Motor neuron (in vitro differentiated cells): ENCODE data around the gene RPS21. TPM values are rescaled to one million over a fixed set of nuclear protein-coding genes. Genes with fewer than 3 reads are reported as not detected.

Experiments
- ATAC-seq, 8 experiments: fragments of 200-7000 bp; cut with Tn5 transposase; replicated peaks in 6 of 8; 2 replicates each; pipeline ENCODE4 v1.8.0; 2021; ENCODE audit warnings: mild to moderate bottlenecking in 8 of 8, moderate library complexity in 8 of 8
- H3K27ac ChIP-seq, 2 donors: fragments of 250-450 bp; sonication (Bioruptor Pico); 2 replicates each; pipeline ENCODE4 v1.9.0; 2021; ENCODE audit warnings: antibody characterized with exemption in 2 of 2, mild to moderate bottlenecking in 2 of 2, moderate library complexity in 1 of 2
- H3K4me1 ChIP-seq, 2 donors: fragments of 250-450 bp; sonication (Bioruptor Pico); replicated peaks in 1 of 2; 2 replicates each; pipeline ENCODE4 v1.6.1; 2021; ENCODE audit warnings: antibody characterized with exemption in 2 of 2, mild to moderate bottlenecking in 2 of 2, moderate library complexity in 1 of 2
- H3K4me3 ChIP-seq, 5 donors: fragments of 250-450 bp; sonication (Bioruptor Pico); 2 replicates each; pipeline ENCODE4 v1.9.0; 2021; ENCODE audit warnings: antibody characterized with exemption in 5 of 5, mild to moderate bottlenecking in 5 of 5, moderate library complexity in 4 of 5
- WGBS, 10 experiments: fragments of 450-650 bp; shearing (Covaris generic); methylation state at CpG; one replicate each; pipeline ENCODE4 v1.0.0; 2022; 5-methylcytosine and 5-hydroxymethylcytosine counted together
- in situ Hi-C, 9 experiments: fragments of 400-800 bp; cut with MboI; loops; one replicate each; pipeline ENCODE4 v1.15.0; 2021; ENCODE audit warnings: low sequenced_read_pairs in 9 of 9, low pct_unique_long_range_greater_than_20kb in 2 of 9; ENCODE audit not compliant: unreplicated experiment in 9 of 9
- total RNA-seq, 8 experiments: library from RNA; unstranded; fragments of 300-600 nt; gene quantifications; 2 replicates each; pipeline versions ENCODE4 v1.2.3 to v1.2.4, GENCODE V29; 2022

RPS21 gene
- total RNA-seq, 8 experiments from 2014 or later, result 960 to 3,776 (median 2,338) TPM

GRCh38 chr20:62409086-62409853, 22.4 kb downstream of the RPS21 start:
- 71 to 86% (median 79%) methylated on average over 2 to 8 of the region's 12 CpGs; no CpG with 5 or more reads in 5 of the 10 experiments for WGBS, 10 experiments
- no peak overlapping the region for H3K27ac ChIP-seq
- H3K4me3 ChIP-seq, result no peak overlapping the region
- no peak for ATAC-seq
- peaks cover 20 to 23% of the 10 kb centered on the region in 2 donors for H3K4me1 ChIP-seq
- in situ Hi-C loops, result loop anchor here in 2 of 9 experiments (25.0 kb wide), 1 partner anchor 203 kb away; no protein-coding TSS in a partner anchor

GRCh38 chr20:62409931-62410745, 23.2 kb downstream of the RPS21 start:
- ATAC-seq, result peak; percentile 2 to 41 (median 34)

GRCh38 chr20:62410746-62411478, 24.0 kb downstream of the RPS21 start:
- in situ Hi-C loops, result loop anchor here in 3 of 9 experiments (10.0 to 25.0 kb wide), 2 partner anchors 201 to 204 kb away; no protein-coding TSS in a partner anchor
- WGBS, 10 experiments, result 0 to 100% (median 58%) methylated on average over 1 to 7 of the region's 19 CpGs; no CpG with 5 or more reads in 6 of the 10 experiments
- Histone ChIP-seq H3K4me1 (peaks cover 12 to 17% of the 10 kb centered on the region in 2 donors), H3K4me3 (no peak overlapping the region), H3K27ac (no peak overlapping the region)
- no peak for ATAC-seq

More at GRCh38 chr20:62409931-62410745, 23.2 kb downstream of the RPS21 start:
- peaks cover 18 to 23% of the 10 kb centered on the region in 2 donors for H3K4me1 ChIP-seq
- in situ Hi-C loops, result loop anchor here in 3 of 9 experiments (10.0 to 25.0 kb wide), 2 partner anchors 202 to 205 kb away; no protein-coding TSS in a partner anchor
- no peak overlapping the region for H3K4me3 ChIP-seq
- 0 to 31% (median 10%) methylated on average over 2 to 11 of the region's 30 CpGs; no CpG with 5 or more reads in 5 of the 10 experiments for WGBS, 10 experiments
- no peak overlapping the region for H3K27ac ChIP-seq

DNA sequence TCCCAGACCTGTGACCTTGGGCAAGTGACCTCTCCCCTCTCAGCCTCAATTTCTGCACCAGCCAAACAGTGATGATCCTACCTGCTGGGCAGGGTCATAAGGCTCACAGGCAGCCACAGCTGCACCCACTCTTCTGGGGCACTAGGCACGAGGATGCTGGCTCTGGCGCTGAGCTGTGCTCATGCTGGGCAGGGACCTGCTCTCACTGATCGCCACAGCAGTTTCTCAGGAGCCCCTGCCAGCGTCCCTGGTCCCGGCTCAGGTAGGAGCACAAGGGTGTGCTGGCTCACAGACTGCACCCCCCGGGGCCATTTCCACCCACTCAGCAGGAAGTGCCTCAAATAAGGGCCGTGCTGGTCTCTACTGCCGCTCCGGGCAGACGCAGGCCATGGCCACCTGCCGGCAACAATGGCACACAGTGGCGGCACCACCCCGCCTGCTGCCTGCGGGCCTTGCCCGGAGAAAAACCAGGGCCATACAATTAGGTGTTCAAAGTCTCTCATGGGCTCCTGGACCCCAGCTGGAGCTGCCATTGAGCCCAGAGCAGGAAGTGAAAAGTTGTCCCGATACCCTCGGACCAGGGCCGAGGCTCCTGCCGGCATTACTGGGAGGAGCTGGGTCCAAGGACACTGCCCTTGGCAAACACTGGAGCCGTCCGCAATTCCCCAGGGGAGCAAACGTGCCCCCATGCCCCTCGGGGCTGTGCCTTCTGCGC, 24.7 kb downstream of the RPS21 start:
- H3K27ac ChIP-seq, result no peak overlapping the region
- in situ Hi-C loops, result loop anchor here in 3 of 9 experiments (10.0 to 25.0 kb wide), 2 partner anchors 201 to 203 kb away; no protein-coding TSS in a partner anchor
- WGBS, 10 experiments, result 0 to 100% (median 84%) methylated on average over 1 to 8 of the region's 24 CpGs; no CpG with 5 or more reads in 4 of the 10 experiments
- ATAC-seq, result no peak
- H3K4me3 ChIP-seq, result no peak overlapping the region
- H3K4me1 ChIP-seq, result peaks cover 8 to 18% of the 10 kb centered on the region in 2 donors

GRCh38 chr20:62412194-62413024, 25.5 kb downstream of the RPS21 start:
- 30 to 93% (median 78%) methylated on average over 2 to 8 of the region's 22 CpGs; no CpG with 5 or more reads in 2 of the 10 experiments for WGBS, 10 experiments
- in situ Hi-C loops, result loop anchor here in 3 of 9 experiments (10.0 to 25.0 kb wide), 2 partner anchors 200 to 202 kb away; no protein-coding TSS in a partner anchor
- Histone ChIP-seq H3K27ac (no peak overlapping the region), H3K4me1 (peaks cover 8 to 17% of the 10 kb centered on the region in 2 donors), H3K4me3 (no peak overlapping the region)
- no peak for ATAC-seq

- in situ Hi-C loops, result loop anchor here in 3 of 9 experiments (10.0 to 25.0 kb wide), 2 partner anchors 199 to 202 kb away; no protein-coding TSS in a partner anchor
- 47 to 100% (median 80%) methylated on average over 1 to 2 of the region's 11 CpGs; no CpG with 5 or more reads in 7 of the 10 experiments for WGBS, 10 experiments
- no peak overlapping the region for H3K27ac ChIP-seq
- no peak for ATAC-seq
- H3K4me3 ChIP-seq, result no peak overlapping the region
- H3K4me1 ChIP-seq, result peaks cover 8 to 14% of the 10 kb centered on the region in 2 donors
Measured at GRCh38 chr20:62413025-62413570, 26.2 kb downstream of the RPS21 start.

DNA sequence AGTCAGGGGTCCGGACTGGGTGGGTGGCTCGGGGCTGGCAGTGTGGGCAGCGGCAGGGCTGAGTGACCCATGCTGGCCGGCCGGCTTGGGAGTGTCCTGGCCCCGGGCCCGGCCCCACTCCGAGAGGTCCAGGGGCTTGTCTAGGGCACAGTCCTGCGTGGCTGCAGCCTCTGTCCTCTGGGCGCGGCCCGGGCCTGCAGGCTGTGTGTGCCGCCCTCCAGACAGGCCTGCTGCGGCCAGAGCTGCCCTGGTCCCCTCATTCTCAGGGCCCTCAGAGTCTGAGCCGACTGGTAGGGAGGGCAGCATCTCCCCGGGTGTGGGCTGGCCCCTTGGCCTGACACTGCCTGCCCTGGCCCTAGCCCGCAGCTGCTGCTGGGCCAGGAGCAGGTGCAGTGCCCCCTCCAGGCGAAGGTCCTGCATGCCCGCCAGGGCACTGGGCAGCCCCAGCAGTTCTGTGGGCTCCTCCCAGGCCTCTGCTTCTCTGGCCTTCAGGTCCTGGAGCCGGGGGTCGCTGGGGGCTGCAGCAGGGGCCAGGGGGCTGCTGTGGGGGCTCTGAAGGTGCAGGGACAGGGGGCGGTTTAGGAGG, 27.1 kb downstream of the RPS21 start:
- Histone ChIP-seq H3K4me1 (peaks cover 5 to 14% of the 10 kb centered on the region in 2 donors), H3K4me3 (no peak overlapping the region), H3K27ac (no peak overlapping the region)
- peak in 3 of 8 experiments; percentile 1 to 20 (median 16) for ATAC-seq
- in situ Hi-C loops, result loop anchor here in 3 of 9 experiments (10.0 to 25.0 kb wide), 2 partner anchors 198 to 201 kb away; no protein-coding TSS in a partner anchor
- WGBS, 10 experiments, result 40 to 100% methylated on average over 1 of the region's 22 CpGs; no CpG with 5 or more reads in 8 of the 10 experiments

- Histone ChIP-seq H3K27ac (peak overlapping the region in 1 of 2 donors; percentile 11), H3K4me3 (no peak overlapping the region), H3K4me1 (peaks cover 2 to 6% of the 10 kb centered on the region in 2 donors)
- ATAC-seq, result no peak
- in situ Hi-C loops, result loop anchor here in 3 of 9 experiments (10.0 to 25.0 kb wide), 2 partner anchors 197 to 199 kb away; no protein-coding TSS in a partner anchor
- WGBS, 10 experiments, result no CpG with 5 or more reads among the region's 24 CpGs
Measured at GRCh38 chr20:62415354-62416111, 28.6 kb downstream of the RPS21 start.

DNA sequence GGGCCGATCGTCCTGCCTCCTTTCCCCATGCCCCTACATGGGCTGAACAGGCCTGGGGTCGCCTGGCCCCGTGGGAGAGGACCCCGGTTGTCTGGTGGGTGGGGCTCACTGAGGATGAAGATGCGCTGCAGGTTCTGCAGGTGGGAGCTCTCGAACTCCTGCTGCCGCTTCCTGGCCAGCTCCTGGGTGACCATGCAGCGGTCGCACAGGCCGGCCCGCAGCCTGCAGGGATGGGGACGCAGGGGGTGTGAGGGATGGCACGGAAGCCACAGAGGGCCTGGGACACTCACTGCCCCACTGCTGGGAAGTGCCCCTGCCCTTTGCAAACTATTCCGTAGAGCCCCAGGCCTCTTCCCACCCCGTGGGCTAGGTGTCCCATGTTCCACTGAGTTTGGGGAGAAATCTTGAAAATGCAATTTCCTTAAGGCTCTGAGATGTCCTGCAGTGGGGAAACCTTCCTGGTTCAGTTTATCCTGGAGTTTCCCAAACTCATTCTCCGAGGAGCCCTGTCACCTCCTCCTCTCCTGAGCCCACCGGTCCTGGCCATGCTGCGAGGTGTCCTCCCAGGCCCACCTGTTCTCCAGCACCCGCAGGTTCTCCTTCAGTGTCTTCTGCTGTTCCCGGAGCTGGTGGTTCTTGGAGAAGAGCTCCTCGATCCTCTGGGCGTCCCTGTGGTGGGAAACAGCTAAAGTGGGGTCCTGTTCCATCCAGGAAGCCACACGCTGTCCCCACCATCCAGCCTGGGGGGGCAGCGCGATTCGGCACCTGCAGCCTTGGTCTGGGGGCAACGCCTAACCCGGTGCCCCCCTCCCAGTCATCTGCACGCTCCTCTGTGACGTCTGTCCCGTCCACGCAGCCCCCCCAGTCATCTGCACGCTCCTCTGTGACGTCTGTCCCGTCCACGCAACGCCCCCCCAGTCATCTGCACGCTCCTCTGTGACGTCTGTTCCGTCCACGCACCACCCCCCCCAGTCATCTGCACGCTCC, 30.0 kb downstream of the RPS21 start:
- Histone ChIP-seq H3K4me1 (peaks cover 0 to 5% of the 10 kb centered on the region in 2 donors), H3K27ac (no peak overlapping the region), H3K4me3 (no peak overlapping the region)
- in situ Hi-C loops, result loop anchor here in 3 of 9 experiments (10.0 to 25.0 kb wide), 2 partner anchors 195 to 198 kb away; no protein-coding TSS in a partner anchor
- ATAC-seq, result no peak
- WGBS, 10 experiments, result 33 to 100% (median 84%) methylated on average over 1 to 9 of the region's 43 CpGs; no CpG with 5 or more reads in 2 of the 10 experiments
